ENCODE measurements around the gene ACOT13. TPM values are rescaled to one million over a fixed set of nuclear protein-coding genes. Genes with fewer than 3 reads are reported as not detected.
A peak's percentile ranks its signal among the peaks of the same experiment; 100 is the strongest.
"Not testable (repeated sequence)": the region's sequence is repeated elsewhere in the genome, so short reads cannot be mapped to it uniquely, and the experiment has no call there.

Gene ACOT13
- polyA plus RNA-seq, 2 of the 4 experiments (the other 2 are of a cell fraction) = 22.9 to 87.7 TPM

GRCh38 chr6:24668997-24669361, 2.1 kb downstream of the ACOT13 start (continued):
- TF ChIP-seq, protein P1, sequence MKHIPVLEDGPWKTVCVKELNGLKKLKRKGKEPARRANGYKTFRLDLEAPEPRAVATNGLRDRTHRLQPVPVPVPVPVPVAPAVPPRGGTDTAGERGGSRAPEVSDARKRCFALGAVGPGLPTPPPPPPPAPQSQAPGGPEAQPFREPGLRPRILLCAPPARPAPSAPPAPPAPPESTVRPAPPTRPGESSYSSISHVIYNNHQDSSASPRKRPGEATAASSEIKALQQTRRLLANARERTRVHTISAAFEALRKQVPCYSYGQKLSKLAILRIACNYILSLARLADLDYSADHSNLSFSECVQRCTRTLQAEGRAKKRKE (CRISPR knock-in tag; IDR thresholded peaks at IDR 0.05; ENCODE audit: low read depth) = no peak
- no peak for TF ChIP-seq SREBF2 (IDR thresholded peaks at IDR 0.05)
- TF ChIP-seq POLR2A (IDR thresholded peaks at IDR 0.05; ENCODE audit: low read length) = no peak

DNA sequence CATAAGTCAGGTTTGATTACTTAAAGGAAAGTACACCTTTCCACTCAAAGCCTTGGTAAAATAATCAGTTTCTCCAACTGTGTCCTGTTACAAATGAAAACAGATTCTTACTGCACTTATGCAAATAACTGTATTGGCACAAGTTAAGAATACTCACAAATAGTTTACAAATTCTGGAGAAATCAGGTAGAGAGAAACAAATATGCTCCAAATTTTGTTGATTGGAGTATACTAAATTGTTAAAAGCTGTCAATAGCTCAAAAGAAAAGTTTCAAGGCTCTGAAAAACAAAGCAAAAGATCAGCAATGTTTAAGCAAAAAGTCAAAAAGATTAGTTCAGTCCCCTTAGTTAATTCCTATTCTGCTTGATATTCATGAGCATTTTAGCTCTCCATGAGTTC, 3.6 kb downstream of the ACOT13 start:
- POLR2A ChIA-PET; H3K4me3 ChIP-seq; CTCF ChIA-PET; ATAC-seq; H3K4me1 ChIP-seq; DNase-seq (ENCODE audit: low read depth in 1 of 2, low spot score in 1 of 2); FAIRE-seq; H3K27ac ChIP-seq; H3K4me2 ChIP-seq: not testable (repeated sequence)
- H3K9me3 ChIP-seq = peaks cover 12% of the 10 kb centered on the region

GRCh38 chr6:24671077-24671476, 4.2 kb downstream of the ACOT13 start:
- FAIRE-seq; H3K4me3 ChIP-seq; CTCF ChIA-PET; ATAC-seq; H3K4me2 ChIP-seq; H3K27ac ChIP-seq; DNase-seq (ENCODE audit: low read depth in 1 of 2, low spot score in 1 of 2); H3K4me1 ChIP-seq; POLR2A ChIA-PET: not testable (repeated sequence)
- WGBS (ENCODE audit: missing lambda C conversion rate) = 64% methylated on average over 3 of the region's 4 CpGs
- H3K9me3 ChIP-seq = peaks cover 12% of the 10 kb centered on the region

GRCh38 chr6:24672620-24673182, 5.8 kb downstream of the ACOT13 start:
- TF ChIP-seq NPAS2 (CRISPR knock-in tag; IDR thresholded peaks at IDR 0.05; ENCODE audit: borderline replicate concordance) = no peak
- TF ChIP-seq BCL3 (IDR thresholded peaks at IDR 0.05) = no peak
- TF ChIP-seq, protein P2, sequence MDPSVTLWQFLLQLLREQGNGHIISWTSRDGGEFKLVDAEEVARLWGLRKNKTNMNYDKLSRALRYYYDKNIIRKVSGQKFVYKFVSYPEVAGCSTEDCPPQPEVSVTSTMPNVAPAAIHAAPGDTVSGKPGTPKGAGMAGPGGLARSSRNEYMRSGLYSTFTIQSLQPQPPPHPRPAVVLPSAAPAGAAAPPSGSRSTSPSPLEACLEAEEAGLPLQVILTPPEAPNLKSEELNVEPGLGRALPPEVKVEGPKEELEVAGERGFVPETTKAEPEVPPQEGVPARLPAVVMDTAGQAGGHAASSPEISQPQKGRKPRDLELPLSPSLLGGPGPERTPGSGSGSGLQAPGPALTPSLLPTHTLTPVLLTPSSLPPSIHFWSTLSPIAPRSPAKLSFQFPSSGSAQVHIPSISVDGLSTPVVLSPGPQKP (IDR thresholded peaks at IDR 0.05; ENCODE audit: low read depth, low read length) = no peak
- no peak for TF ChIP-seq MYC (IDR thresholded peaks at IDR 0.05; ENCODE audit: borderline replicate concordance, low read length)
- no peak for TF ChIP-seq SREBF2 (IDR thresholded peaks at IDR 0.05)
- no peak for TF ChIP-seq HMGXB4 (CRISPR knock-in tag; IDR thresholded peaks at IDR 0.05; ENCODE audit: borderline replicate concordance)
- TF ChIP-seq ESRRA (IDR thresholded peaks at IDR 0.05; ENCODE audit: borderline replicate concordance, low read length) = no peak
- TF ChIP-seq MAFK (IDR thresholded peaks at IDR 0.05; ENCODE audit: partially characterized antibody) = no peak
- ChIA-PET CTCF (no interaction called here), POLR2A (no interaction called here)
- H3K9me3 ChIP-seq = peaks cover 12% of the 10 kb centered on the region
- H3K4me2 ChIP-seq = no peak overlapping the region
- FAIRE-seq (no peak), ATAC-seq (no peak), DNase-seq (ENCODE audit: low read depth in 1 of 2, low spot score in 1 of 2) (no peak)
- H3K4me3 ChIP-seq = no peak overlapping the region
- H3K4me1 ChIP-seq = peaks cover 9% of the 10 kb centered on the region; the same call in 2 of the 3 replicates
- no peak overlapping the region for H3K27ac ChIP-seq
- WGBS (ENCODE audit: missing lambda C conversion rate) = 87% methylated on average over 6 of the region's 6 CpGs

DNA sequence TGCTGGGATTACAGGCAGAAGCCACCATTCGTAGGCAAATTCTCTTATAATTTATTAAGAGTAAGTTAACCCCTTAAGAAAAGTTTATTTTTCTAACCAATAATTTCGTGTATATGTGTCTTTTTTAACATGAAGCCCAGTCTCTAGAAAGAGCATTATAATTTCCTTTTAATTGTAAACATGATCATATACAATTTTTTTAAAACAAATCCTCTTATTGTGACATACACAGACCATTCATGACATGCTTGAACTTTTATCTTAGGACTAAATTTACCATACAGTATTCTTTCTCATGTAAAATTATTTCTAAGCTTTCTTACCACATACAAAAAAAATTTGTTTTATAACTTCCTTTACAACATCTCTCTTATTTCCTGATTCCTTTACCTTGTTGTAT, 6.7 kb downstream of the ACOT13 start:
- FAIRE-seq = no peak
- 52% methylated on average over 2 of the region's 2 CpGs for WGBS (ENCODE audit: missing lambda C conversion rate)
- H3K4me2 ChIP-seq = no peak overlapping the region
- H3K4me1 ChIP-seq = peaks cover 9% of the 10 kb centered on the region; the same call in 2 of the 3 replicates
- no peak overlapping the region for H3K27ac ChIP-seq
- no peak overlapping the region for H3K4me3 ChIP-seq
- POLR2A ChIA-PET = interaction anchor here (0.6 kb wide), 1 partner anchor 39 kb away, joined by 3 read pairs; no protein-coding TSS in a partner anchor
- TF ChIP-seq JUNB (IDR thresholded peaks at IDR 0.05) = no peak
- TF ChIP-seq ZFP36 (IDR thresholded peaks at IDR 0.05; ENCODE audit: borderline replicate concordance, partially characterized antibody) = peak; percentile 84
- no peak for TF ChIP-seq MYC (IDR thresholded peaks at IDR 0.05; ENCODE audit: borderline replicate concordance, low read length)
- no peak for TF ChIP-seq RNF2 (IDR thresholded peaks at IDR 0.05; ENCODE audit: borderline replicate concordance, low read depth)
- H3K9me3 ChIP-seq = peaks cover 12% of the 10 kb centered on the region
- CTCF ChIA-PET = no interaction called here
- ATAC-seq = no peak
- DNase-seq (ENCODE audit: low read depth in 1 of 2, low spot score in 1 of 2) = no peak

DNA sequence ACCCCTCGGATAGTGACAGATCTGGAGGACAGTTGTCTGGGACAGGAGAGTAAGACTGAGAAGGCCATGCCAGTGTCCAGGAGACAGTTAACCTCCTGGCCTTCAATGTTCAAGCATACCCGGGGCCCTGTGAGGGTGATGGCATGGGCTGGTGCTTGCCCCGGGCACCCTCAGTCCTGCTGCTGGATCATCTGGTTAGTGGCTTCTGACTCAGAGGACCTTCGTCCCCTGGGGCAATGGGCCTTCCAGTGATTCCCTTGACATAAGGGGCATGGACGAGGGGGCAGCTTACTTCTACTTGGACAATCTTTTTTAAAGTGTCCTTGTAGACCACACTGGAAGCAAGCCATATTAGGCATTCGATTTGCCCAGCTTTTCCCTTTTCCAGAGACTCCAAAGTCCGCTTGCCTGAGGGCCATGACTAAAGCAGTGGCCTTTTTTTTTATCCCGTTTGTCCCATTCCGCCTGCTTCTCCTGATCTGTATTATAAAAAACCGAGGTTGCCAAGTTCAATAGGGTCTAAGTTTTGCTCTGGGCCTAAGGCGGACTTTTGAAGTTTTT, 12.0 kb downstream of the ACOT13 start:
- POLR2A ChIA-PET; ATAC-seq; FAIRE-seq; H3K27ac ChIP-seq; H3K4me2 ChIP-seq; H3K4me3 ChIP-seq; H3K9me3 ChIP-seq; DNase-seq (ENCODE audit: low read depth in 1 of 2, low spot score in 1 of 2); CTCF ChIA-PET; H3K4me1 ChIP-seq: not testable (repeated sequence)
- 71% methylated on average over 10 of the region's 11 CpGs for WGBS (ENCODE audit: missing lambda C conversion rate)

All from A549 (cell line).